HG03060 (cell line): Measurements from ENCODE around the gene GJA4.
"Not testable (repeated sequence)": the region's sequence is repeated elsewhere in the genome, so short reads cannot be mapped to it uniquely, and the experiment has no call there.

Experiments
- ATAC-seq: cut with Tn5 transposase; IDR thresholded peaks from one replicate; pipeline ENCODE4 v1.9.1; 2021; ENCODE audit warnings: low read depth, moderate number of reproducible peaks; ENCODE audit not compliant: unreplicated experiment

The GJA4 gene

GRCh38 chr1:34763142-34763781 is 29.5 kb upstream of the GJA4 start:
- ATAC-seq: no peak

DNA sequence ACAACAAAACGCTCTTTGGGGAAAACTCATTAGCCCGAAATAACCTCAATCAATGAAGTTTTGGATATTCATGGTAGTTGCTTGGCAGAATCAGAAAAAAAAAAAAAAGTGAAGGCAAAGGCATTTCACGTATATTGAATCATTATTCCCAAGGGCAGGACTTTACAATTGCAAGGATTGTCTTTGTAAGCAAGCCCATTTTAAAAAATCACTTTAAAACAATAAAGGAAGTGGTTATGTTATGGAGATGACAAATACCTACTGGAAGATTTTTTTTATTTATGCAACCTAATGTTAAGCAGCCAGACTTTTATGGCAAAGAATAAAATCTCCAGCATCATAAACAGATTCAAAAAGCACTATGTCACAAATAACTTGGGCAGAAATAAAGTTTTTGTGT is 23.9 kb upstream of the GJA4 start:
- ATAC-seq: no peak

DNA sequence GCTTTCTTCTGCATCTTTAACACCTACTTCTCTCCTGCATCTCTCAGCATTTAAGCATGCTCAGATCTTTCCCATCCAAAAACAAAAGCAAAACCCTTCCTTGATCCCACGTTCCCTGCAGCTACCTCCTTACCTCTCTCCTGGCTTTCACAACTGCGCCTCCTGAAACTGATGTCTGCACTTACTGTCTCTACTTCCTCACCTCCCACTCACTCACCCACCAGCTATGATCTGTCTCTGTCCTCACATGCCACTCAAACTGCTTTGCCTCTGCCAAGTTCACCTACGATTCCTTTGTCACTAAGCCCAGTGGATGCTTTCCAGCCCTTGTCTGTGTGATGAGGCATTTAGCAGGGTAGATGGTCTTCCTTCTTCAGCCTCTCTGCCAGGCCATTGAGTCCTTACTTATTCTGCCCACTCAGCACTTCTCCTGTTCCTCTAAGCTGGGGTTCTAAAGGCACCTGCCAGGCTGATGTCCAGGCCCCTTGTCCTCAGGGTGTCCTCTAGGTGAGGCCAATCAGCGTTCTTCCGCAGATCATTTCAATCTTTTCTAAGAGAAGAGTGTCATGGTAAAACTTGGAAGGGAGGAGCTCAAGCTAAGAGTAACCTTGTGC is 21.8 kb upstream of the GJA4 start:
- no peak for ATAC-seq

- ATAC-seq: no peak
Measured at GRCh38 chr1:34771573-34772371, 21.0 kb upstream of the GJA4 start.

DNA sequence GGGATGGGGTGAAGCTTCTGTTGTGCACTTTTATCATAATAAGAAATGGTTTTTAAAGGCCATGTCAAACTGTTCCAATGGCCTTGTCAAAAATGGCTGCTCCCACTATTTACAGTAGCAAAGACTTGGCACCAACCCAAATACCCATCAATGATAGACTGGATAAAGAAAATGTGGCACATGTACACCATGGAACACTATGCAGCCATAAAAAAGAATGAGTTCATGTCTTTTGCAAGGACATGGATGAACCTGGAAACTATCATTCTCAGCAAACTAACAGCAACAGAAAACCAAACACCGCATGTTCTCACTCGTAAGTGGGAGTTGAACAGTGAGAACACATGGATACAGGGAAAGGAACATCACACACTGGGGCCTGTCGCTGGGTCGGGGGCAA is 19.7 kb upstream of the GJA4 start:
- not testable (repeated sequence) for ATAC-seq

DNA sequence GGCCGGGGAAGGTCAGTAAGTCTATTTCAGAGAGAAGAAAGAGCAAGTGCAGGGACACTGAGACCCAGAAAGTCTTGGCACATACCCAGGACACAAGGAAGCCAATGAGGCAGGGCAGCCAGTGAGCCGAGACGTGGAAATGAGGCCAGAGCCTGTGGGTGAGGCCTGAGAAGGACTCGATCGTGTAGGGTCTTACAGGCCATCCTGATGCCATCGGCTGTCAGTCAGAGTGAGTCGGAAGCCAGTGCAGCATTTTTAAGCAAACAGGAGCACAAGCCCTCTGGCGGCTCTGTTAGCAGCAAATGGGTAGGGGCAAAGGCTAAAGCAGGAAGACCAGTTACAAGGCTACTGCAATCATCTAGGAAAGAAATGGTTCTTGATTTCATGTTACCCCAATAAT is 17.8 kb upstream of the GJA4 start:
- ATAC-seq: no peak

DNA sequence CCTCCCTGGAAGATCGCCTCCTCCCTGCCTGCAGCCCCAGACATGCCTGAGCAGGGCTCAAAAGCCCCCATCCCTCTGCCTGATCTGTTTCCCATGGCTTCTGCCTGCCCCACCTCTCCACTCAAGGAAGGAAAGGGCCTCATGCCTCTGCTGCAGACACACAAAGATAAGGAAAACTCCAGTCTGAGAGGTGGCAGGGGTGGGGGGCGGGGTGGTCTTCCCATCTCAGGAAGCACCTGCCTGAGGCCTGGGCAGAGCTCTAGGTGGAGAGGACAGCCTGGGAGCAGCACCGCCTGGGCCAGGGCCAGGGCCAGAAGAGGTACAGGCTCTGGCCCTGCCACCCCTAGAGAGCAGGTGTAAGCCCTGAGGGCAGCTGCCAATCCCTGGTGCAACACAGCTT is 15.9 kb upstream of the GJA4 start:
- no peak for ATAC-seq

GRCh38 chr1:34777519-34778321 is 15.1 kb upstream of the GJA4 start:
- ATAC-seq: no peak

GRCh38 chr1:34778381-34778780 is 14.4 kb upstream of the GJA4 start:
- ATAC-seq: no peak

DNA sequence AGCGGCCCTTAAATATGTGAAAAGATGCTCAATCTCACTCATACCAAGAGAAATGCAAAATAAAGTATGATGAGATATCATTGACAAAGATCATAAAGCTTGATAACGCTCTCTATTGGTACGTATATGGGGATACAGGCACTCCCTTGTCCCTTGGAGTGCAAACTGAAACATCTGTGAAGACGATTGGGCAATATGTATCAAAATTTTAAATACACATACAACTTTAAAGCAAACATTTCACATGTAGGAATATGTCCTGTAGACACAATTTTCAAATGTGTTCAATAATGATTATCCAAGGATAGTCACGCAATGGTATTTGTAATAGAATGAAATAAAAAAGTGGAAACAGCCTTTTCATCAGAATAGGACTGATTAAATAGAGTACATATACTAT is 13.8 kb upstream of the GJA4 start:
- no peak for ATAC-seq

DNA sequence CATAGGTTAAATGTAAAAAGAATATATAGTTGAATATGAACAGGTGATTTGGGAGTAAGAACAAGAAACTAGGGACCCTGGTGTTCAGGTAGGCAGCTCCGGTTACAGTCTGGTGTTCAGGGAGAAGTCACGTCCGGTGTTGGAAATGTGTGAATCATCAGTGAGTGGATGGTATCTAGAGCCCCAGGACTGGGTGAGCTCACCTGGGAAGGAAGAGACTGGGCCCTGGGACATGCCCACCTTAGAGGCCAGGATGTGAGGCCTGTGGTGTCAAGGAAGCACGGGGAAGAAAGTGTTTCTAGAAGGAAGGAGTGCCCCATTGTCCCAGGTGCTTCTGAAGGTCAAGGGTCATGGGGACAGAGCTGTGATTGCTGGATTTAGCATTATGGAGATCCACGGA is 13.3 kb upstream of the GJA4 start:
- no peak for ATAC-seq

GRCh38 chr1:34779962-34780361 is 12.8 kb upstream of the GJA4 start:
- no peak for ATAC-seq

DNA sequence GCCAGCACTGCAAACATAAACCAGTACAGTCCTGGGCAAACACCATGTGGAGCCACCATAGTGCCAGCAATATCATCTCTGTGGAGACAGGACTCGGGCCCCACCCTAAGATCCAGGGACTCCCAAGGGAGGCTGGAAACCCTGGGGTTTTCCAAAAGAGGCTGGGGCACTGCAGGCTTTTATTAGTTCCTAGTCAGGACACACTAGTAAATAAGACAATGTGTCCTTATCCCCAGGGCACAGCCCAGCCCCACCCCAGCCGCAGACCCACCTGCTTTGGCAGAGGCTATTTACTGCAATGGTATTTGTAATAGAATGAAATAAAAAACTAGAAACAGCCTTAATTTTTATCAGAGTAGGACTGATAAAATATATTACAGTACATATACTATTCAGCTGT is 12.3 kb upstream of the GJA4 start:
- no peak for ATAC-seq

DNA sequence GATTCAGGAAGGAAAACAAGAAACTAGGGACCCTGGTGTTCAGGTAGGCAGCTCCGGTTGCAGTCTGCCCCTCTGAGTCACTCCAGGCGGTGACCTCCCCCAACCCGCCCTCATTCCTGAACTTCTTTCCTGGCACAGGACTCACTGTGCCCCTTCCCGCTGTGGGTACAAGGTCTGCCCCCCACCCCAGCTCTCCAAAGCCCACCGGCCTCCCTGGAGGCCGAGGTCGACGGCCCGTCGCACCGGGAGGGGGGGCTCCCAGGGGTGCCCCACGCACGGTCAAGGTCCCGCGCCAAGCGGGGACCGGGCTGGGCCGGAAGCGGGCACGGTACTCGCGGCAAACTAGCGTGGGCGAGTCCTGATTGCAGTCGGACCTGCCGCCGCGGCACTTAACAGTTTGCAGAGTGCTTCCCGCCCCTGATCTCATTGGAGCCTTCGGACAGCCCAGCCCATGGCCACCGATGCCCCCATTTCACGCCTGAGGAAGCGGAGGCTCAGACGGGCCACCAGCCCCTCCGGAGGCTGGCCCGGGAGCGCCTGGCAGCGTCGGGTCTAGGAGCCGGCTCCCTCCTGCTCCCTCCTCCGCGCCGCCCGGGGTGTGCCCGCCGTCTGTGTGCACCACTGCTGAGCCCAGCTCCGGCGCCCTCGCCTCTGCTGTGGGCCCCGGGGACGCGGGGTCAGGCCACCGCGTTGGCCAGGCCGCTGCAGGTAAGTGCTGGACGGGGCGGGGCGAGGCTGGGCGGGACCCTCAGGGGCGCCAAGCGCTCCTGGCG is 11.5 kb upstream of the GJA4 start, which contains the start of gene GJB3:
Gene GJB3, plus strand, starts transcription at position 144 of the 773 bp plus-strand sequence. CDS start 3,549 bp downstream, outside the sequence.
- ATAC-seq: no peak

DNA sequence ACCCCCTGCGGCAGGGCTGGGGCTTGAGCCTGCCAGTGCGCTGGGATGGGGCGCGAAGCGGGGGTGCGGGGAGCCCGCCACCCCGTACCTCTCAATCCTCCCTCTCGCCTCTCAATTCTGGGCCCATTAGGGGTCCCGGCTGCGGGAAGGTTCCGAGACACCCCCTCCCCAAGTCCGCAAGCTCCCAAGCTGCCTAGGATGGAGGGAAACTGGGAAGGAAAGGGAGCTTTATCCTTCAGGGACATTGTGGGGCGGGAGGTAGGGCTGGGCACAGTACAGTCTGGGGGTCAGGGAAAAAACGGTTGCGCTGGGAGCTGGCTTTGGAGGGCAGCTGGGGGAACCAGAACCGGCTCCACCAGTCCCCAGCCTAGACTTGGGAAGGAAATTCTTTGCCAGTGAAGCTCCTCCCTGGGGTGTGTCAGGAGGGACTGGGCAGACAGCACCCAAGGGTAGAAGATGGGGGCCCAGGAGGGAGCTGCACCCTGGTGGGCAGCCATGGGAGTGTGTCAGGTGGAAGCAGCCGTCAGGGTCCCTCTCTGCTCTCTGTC is 10.9 kb upstream of the GJA4 start:
- no peak for ATAC-seq

DNA sequence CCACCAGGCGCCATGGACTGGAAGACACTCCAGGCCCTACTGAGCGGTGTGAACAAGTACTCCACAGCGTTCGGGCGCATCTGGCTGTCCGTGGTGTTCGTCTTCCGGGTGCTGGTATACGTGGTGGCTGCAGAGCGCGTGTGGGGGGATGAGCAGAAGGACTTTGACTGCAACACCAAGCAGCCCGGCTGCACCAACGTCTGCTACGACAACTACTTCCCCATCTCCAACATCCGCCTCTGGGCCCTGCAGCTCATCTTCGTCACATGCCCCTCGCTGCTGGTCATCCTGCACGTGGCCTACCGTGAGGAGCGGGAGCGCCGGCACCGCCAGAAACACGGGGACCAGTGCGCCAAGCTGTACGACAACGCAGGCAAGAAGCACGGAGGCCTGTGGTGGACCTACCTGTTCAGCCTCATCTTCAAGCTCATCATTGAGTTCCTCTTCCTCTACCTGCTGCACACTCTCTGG is 8.0 kb upstream of the GJA4 start:
- ATAC-seq: no peak

DNA sequence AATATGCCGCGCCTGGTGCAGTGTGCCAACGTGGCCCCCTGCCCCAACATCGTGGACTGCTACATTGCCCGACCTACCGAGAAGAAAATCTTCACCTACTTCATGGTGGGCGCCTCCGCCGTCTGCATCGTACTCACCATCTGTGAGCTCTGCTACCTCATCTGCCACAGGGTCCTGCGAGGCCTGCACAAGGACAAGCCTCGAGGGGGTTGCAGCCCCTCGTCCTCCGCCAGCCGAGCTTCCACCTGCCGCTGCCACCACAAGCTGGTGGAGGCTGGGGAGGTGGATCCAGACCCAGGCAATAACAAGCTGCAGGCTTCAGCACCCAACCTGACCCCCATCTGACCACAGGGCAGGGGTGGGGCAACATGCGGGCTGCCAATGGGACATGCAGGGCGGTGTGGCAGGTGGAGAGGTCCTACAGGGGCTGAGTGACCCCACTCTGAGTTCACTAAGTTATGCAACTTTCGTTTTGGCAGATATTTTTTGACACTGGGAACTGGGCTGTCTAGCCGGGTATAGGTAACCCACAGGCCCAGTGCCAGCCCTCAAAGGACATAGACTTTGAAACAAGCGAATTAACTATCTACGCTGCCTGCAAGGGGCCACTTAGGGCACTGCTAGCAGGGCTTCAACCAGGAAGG is 7.4 kb upstream of the GJA4 start:
- no peak for ATAC-seq

DNA sequence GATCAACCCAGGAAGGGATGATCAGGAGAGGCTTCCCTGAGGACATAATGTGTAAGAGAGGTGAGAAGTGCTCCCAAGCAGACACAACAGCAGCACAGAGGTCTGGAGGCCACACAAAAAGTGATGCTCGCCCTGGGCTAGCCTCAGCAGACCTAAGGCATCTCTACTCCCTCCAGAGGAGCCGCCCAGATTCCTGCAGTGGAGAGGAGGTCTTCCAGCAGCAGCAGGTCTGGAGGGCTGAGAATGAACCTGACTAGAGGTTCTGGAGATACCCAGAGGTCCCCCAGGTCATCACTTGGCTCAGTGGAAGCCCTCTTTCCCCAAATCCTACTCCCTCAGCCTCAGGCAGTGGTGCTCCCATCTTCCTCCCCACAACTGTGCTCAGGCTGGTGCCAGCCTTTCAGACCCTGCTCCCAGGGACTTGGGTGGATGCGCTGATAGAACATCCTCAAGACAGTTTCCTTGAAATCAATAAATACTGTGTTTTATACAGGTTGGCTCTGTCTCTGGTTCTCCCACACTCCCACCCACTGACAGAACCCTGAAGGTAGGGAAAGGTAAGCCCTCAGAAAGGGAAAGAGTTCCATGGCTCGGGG is 6.8 kb upstream of the GJA4 start:
- no peak for ATAC-seq
